ENCODE results near the gene CD247.

GRCh38 chr1:167423684-167424619 is 94.4 kb downstream of the CD247 start:
- TF ChIP-seq CTCF (IDR thresholded peaks at IDR 0.05) = no peak
- no peak for TF ChIP-seq POLR2A (IDR thresholded peaks at IDR 0.05)
- TF ChIP-seq EP300 (IDR thresholded peaks at IDR 0.05) = no peak
- no peak for TF ChIP-seq POLR2AphosphoS5 (IDR thresholded peaks at IDR 0.05)

Data from suprapubic skin (tissue), 4 donors.